Liver (tissue), 9 donors: ENCODE measurements around the gene STK17B. TPM values are rescaled to one million over a fixed set of nuclear protein-coding genes. Genes with fewer than 3 reads are reported as not detected.

Experiments used
- DNase-seq: peaks from one replicate; pipeline ENCODE4 v3.0.0-alpha.2; 2017; ENCODE audit warnings: low spot score
- H3K27ac ChIP-seq, 2 donors: one replicate each; pipeline ENCODE4 v1.7.0; 2013; ENCODE audit warnings: inconsistent platforms in 2 of 2, low read length in 2 of 2, control low read depth in 1 of 2, low read depth in 1 of 2, mild to moderate bottlenecking in 1 of 2
- H3K27me3 ChIP-seq, 4 donors: one replicate each; pipeline versions ENCODE4 v1.6.1 to v1.7.0; 2013; ENCODE audit warnings: low read length in 3 of 4, inconsistent platforms in 1 of 4, mild to moderate bottlenecking in 1 of 4, moderate library complexity in 1 of 4; ENCODE audit not compliant: control insufficient read depth in 4 of 4, insufficient read depth in 4 of 4
- H3K36me3 ChIP-seq, 4 donors: one replicate each; pipeline versions ENCODE4 v1.6.1 to v1.7.0; 2013; ENCODE audit warnings: low read length in 3 of 4, mild to moderate bottlenecking in 3 of 4, low read depth in 1 of 4, moderate library complexity in 1 of 4; ENCODE audit not compliant: control insufficient read depth in 4 of 4, insufficient read depth in 3 of 4
- H3K4me1 ChIP-seq, 4 donors: one replicate each; pipeline versions ENCODE4 v1.6.1 to v1.7.0; 2013; ENCODE audit warnings: low read length in 3 of 4, mild to moderate bottlenecking in 3 of 4, moderate library complexity in 1 of 4; ENCODE audit not compliant: control insufficient read depth in 4 of 4, insufficient read depth in 4 of 4
- H3K4me3 ChIP-seq, 3 donors: one replicate each; pipeline versions ENCODE4 v1.6.1 to v1.7.0; 2013; ENCODE audit warnings: low read length in 3 of 3, control low read depth in 1 of 3, low read depth in 1 of 3, mild to moderate bottlenecking in 1 of 3
- H3K9ac ChIP-seq, 2 donors: one replicate each; pipeline ENCODE4 v1.7.0; 2013; ENCODE audit warnings: low read length in 2 of 2, mild to moderate bottlenecking in 2 of 2, moderate library complexity in 2 of 2, control low read depth in 1 of 2, low read depth in 1 of 2
- H3K9me3 ChIP-seq, 4 donors: one replicate each; pipeline versions ENCODE4 v1.6.1 to v1.7.0; 2013; ENCODE audit warnings: low read length in 3 of 4; ENCODE audit not compliant: control insufficient read depth in 4 of 4
- FOXA1 ChIP-seq: IDR thresholded peaks from 2 replicates; pipeline ENCODE4 v1.6.1; 2016; ENCODE audit warnings: antibody characterized with exemption
- FOXA2 ChIP-seq: IDR thresholded peaks from 2 replicates; pipeline ENCODE4 v1.6.1; 2016; ENCODE audit warnings: antibody characterized with exemption
- GABPA ChIP-seq, 2 donors: IDR thresholded peaks in 1 of 2; conservative IDR thresholded peaks in 1 of 2; 2 replicates each; pipeline ENCODE4 v1.6.1; 2016; ENCODE audit warnings: antibody characterized with exemption in 2 of 2, mild to moderate bottlenecking in 1 of 2, moderate library complexity in 1 of 2
- HNF4A ChIP-seq, 2 donors: conservative IDR thresholded peaks; 2 replicates each; pipeline ENCODE4 v1.6.1; 2016; ENCODE audit warnings: antibody characterized with exemption in 2 of 2, mild to moderate bottlenecking in 2 of 2
- HNF4G ChIP-seq: IDR thresholded peaks from 2 replicates; pipeline ENCODE4 v1.6.1; 2016; ENCODE audit warnings: antibody characterized with exemption
- JUND ChIP-seq, 2 donors: IDR thresholded peaks; 2 replicates each; pipeline ENCODE4 v1.6.1; 2016; ENCODE audit warnings: antibody characterized with exemption in 2 of 2
- NR2F2 ChIP-seq: IDR thresholded peaks from 2 replicates; pipeline ENCODE4 v1.6.1; 2016; ENCODE audit warnings: antibody characterized with exemption
- RAD21 ChIP-seq, 2 donors: IDR thresholded peaks; 2 replicates each; pipeline ENCODE4 v1.6.1; 2016; ENCODE audit warnings: antibody characterized with exemption in 2 of 2, mild to moderate bottlenecking in 2 of 2
- RXRA ChIP-seq, 2 donors: IDR thresholded peaks; 2 replicates each; pipeline ENCODE4 v1.6.1; 2017 to 2018; ENCODE audit warnings: antibody characterized with exemption in 2 of 2, mild to moderate bottlenecking in 1 of 2
- SP1 ChIP-seq: IDR thresholded peaks from 2 replicates; pipeline ENCODE4 v1.6.1; 2018; ENCODE audit warnings: antibody characterized with exemption, mild to moderate bottlenecking
- TAF1 ChIP-seq: conservative IDR thresholded peaks from 2 replicates; pipeline ENCODE4 v1.6.1; 2016; ENCODE audit warnings: antibody characterized with exemption, mild to moderate bottlenecking
- WGBS: extraction: QIAGEN DNeasy Blood & Tissue Kit; methylation state at CpG from one replicate; pipeline ENCODE4 v1.1.7; 2013; 5-methylcytosine and 5-hydroxymethylcytosine counted together
- polyA plus RNA-seq, 2 donors: library from polyadenylated mRNA; stranded (reverse) in 1 of 2; unstranded in 1 of 2; fragments of 200-250 nt in 1 of 2; fragments of >200 nt in 1 of 2; fragmentation: Nextera tagmentation in 1 of 2; extraction: Ambion mirVana in 1 of 2; gene quantifications; one replicate each; pipeline versions ENCODE4 v1.2.1 to v1.2.3, GENCODE V29; 2013 to 2015
- total RNA-seq, 2 donors: library from RNA; depleted of rRNA; stranded (reverse); fragments of >200 nt; gene quantifications; one replicate each; pipeline ENCODE4 v1.2.3, GENCODE V29; 2014
- TF ChIP-seq, protein P1 (sequence below): IDR thresholded peaks from 2 replicates; pipeline ENCODE4 v1.6.1; 2016; ENCODE audit warnings: antibody characterized with exemption
- TF ChIP-seq, protein P2 (sequence below): IDR thresholded peaks from 2 replicates; pipeline ENCODE4 v1.6.1; 2016; ENCODE audit warnings: antibody characterized with exemption
- donor health status: healthy.
- donor health status: healthy.
- donor health status: healthy.
- donor health status: healthy.
- donor health status: healthy.

The STK17B gene
- total and polyA plus RNA-seq, 4 donors: 1.0 to 21.8 (median 4.6) TPM

DNA sequence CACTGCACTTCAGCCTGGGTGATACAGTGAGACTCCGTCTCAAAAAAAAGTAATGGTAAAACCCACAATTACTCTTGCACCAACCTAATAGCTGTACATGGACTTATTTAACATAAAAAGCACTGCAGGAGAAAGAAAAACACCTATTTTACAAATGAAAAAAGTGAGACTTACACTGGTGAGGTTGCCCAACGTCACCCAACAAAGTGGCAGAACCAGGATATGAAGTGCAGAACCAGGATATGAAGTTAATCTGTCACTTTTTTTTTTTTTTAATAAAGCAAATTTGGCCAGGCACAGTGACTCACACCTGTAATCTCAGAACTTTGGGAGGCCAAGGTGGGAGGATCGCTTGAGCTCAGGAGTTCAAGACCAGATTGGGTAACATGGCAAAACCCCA, 13.5 kb upstream of the STK17B start:
- Histone ChIP-seq H3K27me3 (no peaks in the 10 kb centered on the region), H3K27ac (no peak overlapping the region), H3K9ac (no peak overlapping the region), H3K9me3 (no peaks in the 10 kb centered on the region), H3K36me3 (no peaks in the 10 kb centered on the region), H3K4me1 (no peaks in the 10 kb centered on the region), H3K4me3 (no peak overlapping the region)
- no peak for DNase-seq
- WGBS: 88% methylated on average over 3 of the region's 3 CpGs
- TF ChIP-seq RAD21 (IDR thresholded peaks at IDR 0.05) (no peak), FOXA1 (no peak), RXRA (IDR thresholded peaks at IDR 0.05) (no peak), TAF1 (no peak), SP1 (no peak), HNF4G (no peak)
- TF ChIP-seq, protein P1, sequence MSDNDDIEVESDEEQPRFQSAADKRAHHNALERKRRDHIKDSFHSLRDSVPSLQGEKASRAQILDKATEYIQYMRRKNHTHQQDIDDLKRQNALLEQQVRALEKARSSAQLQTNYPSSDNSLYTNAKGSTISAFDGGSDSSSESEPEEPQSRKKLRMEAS: no peak

DNA sequence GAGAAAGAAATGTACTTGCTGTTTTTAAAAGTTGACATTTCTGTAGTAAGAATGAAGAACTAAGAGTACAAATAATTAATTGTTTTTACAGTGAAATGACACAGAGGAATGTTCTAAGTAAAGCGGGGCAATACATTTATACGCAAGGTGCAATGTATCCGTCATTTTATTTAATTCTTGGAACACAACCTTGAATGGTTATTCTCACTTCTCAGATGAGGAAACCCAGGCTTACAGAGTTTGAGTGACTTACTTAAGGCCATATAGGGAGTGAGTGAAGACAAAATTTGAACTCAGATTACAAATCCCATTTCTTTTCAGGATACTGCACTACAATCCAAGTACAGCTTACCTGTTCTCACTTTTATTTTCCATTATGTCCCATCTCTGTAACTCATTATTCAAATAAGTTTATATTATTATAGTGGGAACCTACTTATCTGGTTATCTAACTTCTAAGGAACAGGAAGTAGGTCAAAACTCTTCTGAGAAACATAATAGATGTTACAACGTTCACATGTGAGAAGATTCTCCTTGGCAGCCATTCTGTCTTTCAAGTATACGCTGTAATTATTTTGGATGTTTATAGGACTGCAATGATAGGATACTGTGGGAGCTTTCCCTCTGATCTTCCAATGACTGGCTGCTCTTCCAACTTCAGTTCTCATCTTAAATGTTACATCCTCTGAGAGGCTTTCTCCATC, 12.3 kb upstream of the STK17B start:
- DNase-seq: no peak
- Histone ChIP-seq H3K9me3 (no peaks in the 10 kb centered on the region), H3K9ac (no peak overlapping the region), H3K4me1 (no peaks in the 10 kb centered on the region), H3K27ac (no peak overlapping the region), H3K36me3 (no peaks in the 10 kb centered on the region), H3K27me3 (no peaks in the 10 kb centered on the region), H3K4me3 (no peak overlapping the region)
- TF ChIP-seq HNF4A (conservative IDR thresholded peaks at IDR 0.05) (no peak), JUND (IDR thresholded peaks at IDR 0.05) (no peak), GABPA (IDR thresholded peaks at IDR 0.05 in 1 of 2, conservative IDR thresholded peaks at IDR 0.05 in 1 of 2) (no peak), HNF4G (no peak), FOXA1 (no peak), TAF1 (no peak), NR2F2 (no peak), RAD21 (IDR thresholded peaks at IDR 0.05) (no peak), RXRA (IDR thresholded peaks at IDR 0.05) (no peak), FOXA2 (no peak)
- TF ChIP-seq, protein P2, sequence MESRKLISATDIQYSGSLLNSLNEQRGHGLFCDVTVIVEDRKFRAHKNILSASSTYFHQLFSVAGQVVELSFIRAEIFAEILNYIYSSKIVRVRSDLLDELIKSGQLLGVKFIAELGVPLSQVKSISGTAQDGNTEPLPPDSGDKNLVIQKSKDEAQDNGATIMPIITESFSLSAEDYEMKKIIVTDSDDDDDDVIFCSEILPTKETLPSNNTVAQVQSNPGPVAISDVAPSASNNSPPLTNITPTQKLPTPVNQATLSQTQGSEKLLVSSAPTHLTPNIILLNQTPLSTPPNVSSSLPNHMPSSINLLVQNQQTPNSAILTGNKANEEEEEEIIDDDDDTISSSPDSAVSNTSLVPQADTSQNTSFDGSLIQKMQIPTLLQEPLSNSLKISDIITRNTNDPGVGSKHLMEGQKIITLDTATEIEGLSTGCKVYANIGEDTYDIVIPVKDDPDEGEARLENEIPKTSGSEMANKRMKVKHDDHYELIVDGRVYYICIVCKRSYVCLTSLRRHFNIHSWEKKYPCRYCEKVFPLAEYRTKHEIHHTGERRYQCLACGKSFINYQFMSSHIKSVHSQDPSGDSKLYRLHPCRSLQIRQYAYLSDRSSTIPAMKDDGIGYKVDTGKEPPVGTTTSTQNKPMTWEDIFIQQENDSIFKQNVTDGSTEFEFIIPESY: no peak
- WGBS: 81% methylated on average over 5 of the region's 5 CpGs

DNA sequence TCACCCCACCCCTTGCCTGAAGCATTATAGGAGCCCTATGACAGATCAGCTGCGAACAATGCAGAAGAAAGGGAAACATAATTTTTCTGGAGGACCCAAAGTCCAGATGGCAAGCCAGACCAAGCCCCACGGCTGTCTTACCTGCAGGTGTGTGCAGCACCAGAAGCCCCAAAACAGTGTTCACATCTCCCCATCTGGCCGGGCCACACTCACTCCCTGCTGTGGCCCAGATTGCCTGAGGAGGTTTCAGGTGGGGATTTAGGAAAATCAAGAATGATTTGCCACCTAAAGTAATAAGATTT, 11.7 kb upstream of the STK17B start:
- no peak overlapping the region for H3K4me3 ChIP-seq
- TF ChIP-seq TAF1 (no peak), NR2F2 (no peak)
- no peaks in the 10 kb centered on the region for H3K36me3 ChIP-seq
- no peak for DNase-seq
- peak overlapping the region in 1 of 2 donors; percentile 12 for H3K27ac ChIP-seq
- H3K9me3 ChIP-seq: no peaks in the 10 kb centered on the region
- H3K4me1 ChIP-seq: no peaks in the 10 kb centered on the region
- H3K9ac ChIP-seq: no peak overlapping the region
- no peaks in the 10 kb centered on the region for H3K27me3 ChIP-seq
- WGBS: 89% methylated on average over 3 of the region's 3 CpGs
